Sigmoid colon (tissue), 7 donors: Measurements from ENCODE around the gene FGFR2. TPM values are rescaled to one million over a fixed set of nuclear protein-coding genes. Genes with fewer than 3 reads are reported as not detected.

Experiments
- DNase-seq: peaks from one replicate; pipeline ENCODE4 v3.0.0-alpha.2; 2019
- H3K27ac ChIP-seq, 4 donors: fragments of 200-600 bp; sonication (generic); one replicate each; pipeline ENCODE4 v1.5.1; 2016 to 2019; ENCODE audit warnings: mild to moderate bottlenecking in 1 of 4
- H3K27me3 ChIP-seq, 3 donors: fragments of 200-600 bp; sonication (generic); one replicate each; pipeline ENCODE4 v1.5.1; 2019; ENCODE audit warnings: mild to moderate bottlenecking in 1 of 3
- H3K36me3 ChIP-seq, 4 donors: fragments of 200-600 bp; sonication (generic); one replicate each; pipeline ENCODE4 v1.5.1; 2016 to 2019
- H3K4me1 ChIP-seq, 4 donors: fragments of 200-600 bp; sonication (generic); one replicate each; pipeline ENCODE4 v1.5.1; 2017 to 2019
- H3K4me3 ChIP-seq, 4 donors: fragments of 200-600 bp; sonication (generic); one replicate each; pipeline ENCODE4 v1.5.1; 2017 to 2019; ENCODE audit warnings: mild to moderate bottlenecking in 2 of 4, moderate library complexity in 1 of 4
- H3K9me3 ChIP-seq, 4 donors: fragments of 200-600 bp in 3 of 4; sonication (generic) in 3 of 4; one replicate each; pipeline versions ENCODE4 v1.5.1 to v1.6.1; 2013 to 2019
- CTCF ChIP-seq, 4 experiments: fragments of 450-650 bp in 3 of 4; fragments of 200-600 bp in 1 of 4; IDR thresholded peaks; one replicate each; pipeline ENCODE4 v1.5.1; 2016 to 2019; ENCODE audit warnings: antibody characterized with exemption in 4 of 4, mild to moderate bottlenecking in 3 of 4, moderate library complexity in 2 of 4
- EP300 ChIP-seq, 4 donors: sonication (generic); formaldehyde crosslinking; IDR thresholded peaks; one replicate each; pipeline ENCODE4 v1.6.1; 2017; ENCODE audit warnings: antibody characterized with exemption in 4 of 4
- POLR2A ChIP-seq, 2 donors: fragments of 450-650 bp; IDR thresholded peaks; one replicate each; pipeline ENCODE4 v1.6.1; 2016; ENCODE audit warnings: antibody characterized with exemption in 2 of 2, mild to moderate bottlenecking in 2 of 2, moderate library complexity in 2 of 2
- POLR2AphosphoS5 ChIP-seq, 4 donors: sonication (generic); formaldehyde crosslinking; IDR thresholded peaks; one replicate each; pipeline ENCODE4 v1.6.1; 2017; ENCODE audit warnings: antibody characterized with exemption in 4 of 4
- WGBS, 2 donors: extraction: QIAGEN DNeasy Blood & Tissue Kit; methylation state at CpG; one replicate each; pipeline ENCODE4 v1.1.7; 2013; 5-methylcytosine and 5-hydroxymethylcytosine counted together
- intact Hi-C: fragments of 100-400 bp; cut with DNase I; formaldehyde crosslinking; loops from one replicate; pipeline ENCODE4 v1.15.1; 2023
- polyA plus RNA-seq, 3 donors: library from polyadenylated mRNA; stranded (reverse); fragments of 200-250 nt; gene quantifications; one replicate each; pipeline ENCODE4 v1.2.3, GENCODE V29; 2013
- total RNA-seq, 4 donors: library from RNA; depleted of rRNA; stranded (reverse); fragments of >200 nt; gene quantifications; one replicate each; pipeline ENCODE4 v1.1.0, GENCODE V29; 2016
- donor health status: healthy with polysubstance abuse.
- donor health status: Bipolar disorder and iron deficiency.
- donor health status: healthy.

FGFR2 gene
- total and polyA plus RNA-seq, 7 donors: 5.1 to 143 (median 71.5) TPM

GRCh38 chr10:121519901-121520493, 78.2 kb downstream of the FGFR2 start:
- Histone ChIP-seq H3K36me3 (peaks cover 0 to 9% (median 0%) of the 10 kb centered on the region in 4 donors), H3K4me3 (no peak overlapping the region), H3K27me3 (no peaks in the 10 kb centered on the region), H3K9me3 (no peaks in the 10 kb centered on the region), H3K27ac (peak overlapping the region in 2 of 4 donors; percentile 51 to 56), H3K4me1 (peaks cover 0 to 70% (median 40%) of the 10 kb centered on the region in 4 donors)
- TF ChIP-seq POLR2AphosphoS5 (IDR thresholded peaks at IDR 0.05) (peak in 1 of 4 donors; percentile 7), POLR2A (IDR thresholded peaks at IDR 0.05) (no peak)
- no peak for DNase-seq
- 83 to 89% methylated on average over 17 of the region's 17 CpGs for WGBS, 2 donors
- intact Hi-C loops: loop anchor here (10.0 kb wide), 1 partner anchor 215 kb away; no protein-coding TSS in a partner anchor

GRCh38 chr10:121519411-121519810, 78.8 kb downstream of the FGFR2 start:
- peaks cover 0 to 64% (median 34%) of the 10 kb centered on the region in 4 donors for H3K4me1 ChIP-seq
- no peak for TF ChIP-seq CTCF (IDR thresholded peaks at IDR 0.05)
- no peak for TF ChIP-seq POLR2AphosphoS5 (IDR thresholded peaks at IDR 0.05)
- no peak for TF ChIP-seq EP300 (IDR thresholded peaks at IDR 0.05)
- no peak for TF ChIP-seq POLR2A (IDR thresholded peaks at IDR 0.05)
- H3K4me3 ChIP-seq: no peak overlapping the region
- peaks cover 0 to 15% (median 0%) of the 10 kb centered on the region in 4 donors for H3K36me3 ChIP-seq
- H3K27ac ChIP-seq: peak overlapping the region in 2 of 4 donors; percentile 51 to 56
- no peak for DNase-seq
- H3K27me3 ChIP-seq: no peaks in the 10 kb centered on the region
- no peaks in the 10 kb centered on the region for H3K9me3 ChIP-seq
- WGBS, 2 donors: 58 to 63% methylated on average over 5 of the region's 5 CpGs
- intact Hi-C loops: no loop called here

GRCh38 chr10:121518333-121518732, 79.9 kb downstream of the FGFR2 start:
- intact Hi-C loops: no loop called here
- TF ChIP-seq EP300 (IDR thresholded peaks at IDR 0.05) (no peak), CTCF (IDR thresholded peaks at IDR 0.05) (no peak), POLR2A (IDR thresholded peaks at IDR 0.05) (no peak), POLR2AphosphoS5 (IDR thresholded peaks at IDR 0.05) (no peak)
- H3K36me3 ChIP-seq: peaks cover 0 to 24% (median 0%) of the 10 kb centered on the region in 4 donors
- H3K4me3 ChIP-seq: no peak overlapping the region
- no peaks in the 10 kb centered on the region for H3K27me3 ChIP-seq
- no peaks in the 10 kb centered on the region for H3K9me3 ChIP-seq
- DNase-seq: no peak
- WGBS, 2 donors: 75 to 83% methylated on average over 4 of the region's 4 CpGs
- peak overlapping the region in 2 of 4 donors; percentile 42 to 56 for H3K27ac ChIP-seq
- peaks cover 0 to 54% (median 23%) of the 10 kb centered on the region in 4 donors for H3K4me1 ChIP-seq

- TF ChIP-seq POLR2A (IDR thresholded peaks at IDR 0.05) (no peak), CTCF (IDR thresholded peaks at IDR 0.05) (no peak), POLR2AphosphoS5 (IDR thresholded peaks at IDR 0.05) (no peak), EP300 (IDR thresholded peaks at IDR 0.05) (no peak)
- intact Hi-C loops: no loop called here
- Histone ChIP-seq H3K9me3 (no peaks in the 10 kb centered on the region), H3K4me1 (peaks cover 0 to 45% (median 16%) of the 10 kb centered on the region in 4 donors), H3K27ac (peak overlapping the region in 1 of 4 donors; percentile 7), H3K4me3 (no peak overlapping the region), H3K36me3 (peaks cover 0 to 42% (median 0%) of the 10 kb centered on the region in 4 donors), H3K27me3 (no peaks in the 10 kb centered on the region)
- WGBS, 2 donors: 69 to 86% methylated on average over 8 of the region's 8 CpGs
- no peak for DNase-seq
Observed at GRCh38 chr10:121516093-121516865, 82.0 kb downstream of the FGFR2 start.
